ENCODE measurements around the gene RDH12.

DNA sequence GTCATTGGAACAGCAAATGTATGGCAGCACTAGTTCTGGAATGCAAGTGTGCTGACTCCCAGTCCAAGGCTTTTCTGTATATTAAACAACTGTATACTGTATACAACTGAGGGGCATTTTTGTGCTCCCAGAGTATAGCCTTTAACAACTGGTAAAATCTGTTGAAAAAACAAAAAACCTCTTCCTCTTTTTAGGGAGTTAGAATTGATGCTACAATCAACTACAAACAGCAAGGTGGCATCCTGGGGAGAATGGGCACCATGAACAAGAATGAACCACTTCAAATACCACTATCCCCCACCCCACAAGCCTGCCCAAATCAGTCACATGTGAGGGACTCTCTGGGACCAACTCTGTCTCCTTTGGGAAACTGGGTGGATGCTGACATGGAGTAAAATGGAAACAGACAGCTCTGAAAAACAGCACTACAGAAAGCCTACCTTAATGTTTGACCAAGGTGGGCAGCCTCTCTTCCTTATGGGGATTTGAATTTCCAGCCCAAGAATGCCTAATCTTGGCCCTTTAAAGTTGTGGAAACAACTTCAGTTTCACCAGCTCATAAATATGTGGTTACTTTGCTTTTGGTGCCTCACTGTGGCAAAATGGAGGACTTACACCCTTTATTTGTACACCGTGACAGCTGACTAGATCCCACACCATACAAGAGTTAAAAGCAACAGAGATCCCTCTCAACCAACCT, 34.8 kb upstream of the RDH12 start:
- TF ChIP-seq, protein P1, sequence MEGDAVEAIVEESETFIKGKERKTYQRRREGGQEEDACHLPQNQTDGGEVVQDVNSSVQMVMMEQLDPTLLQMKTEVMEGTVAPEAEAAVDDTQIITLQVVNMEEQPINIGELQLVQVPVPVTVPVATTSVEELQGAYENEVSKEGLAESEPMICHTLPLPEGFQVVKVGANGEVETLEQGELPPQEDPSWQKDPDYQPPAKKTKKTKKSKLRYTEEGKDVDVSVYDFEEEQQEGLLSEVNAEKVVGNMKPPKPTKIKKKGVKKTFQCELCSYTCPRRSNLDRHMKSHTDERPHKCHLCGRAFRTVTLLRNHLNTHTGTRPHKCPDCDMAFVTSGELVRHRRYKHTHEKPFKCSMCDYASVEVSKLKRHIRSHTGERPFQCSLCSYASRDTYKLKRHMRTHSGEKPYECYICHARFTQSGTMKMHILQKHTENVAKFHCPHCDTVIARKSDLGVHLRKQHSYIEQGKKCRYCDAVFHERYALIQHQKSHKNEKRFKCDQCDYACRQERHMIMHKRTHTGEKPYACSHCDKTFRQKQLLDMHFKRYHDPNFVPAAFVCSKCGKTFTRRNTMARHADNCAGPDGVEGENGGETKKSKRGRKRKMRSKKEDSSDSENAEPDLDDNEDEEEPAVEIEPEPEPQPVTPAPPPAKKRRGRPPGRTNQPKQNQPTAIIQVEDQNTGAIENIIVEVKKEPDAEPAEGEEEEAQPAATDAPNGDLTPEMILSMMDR (IDR thresholded peaks at IDR 0.05), result peak; percentile 67
- TF ChIP-seq EZH2phosphoT487 (IDR thresholded peaks at IDR 0.05) (no peak), EZH2 (IDR thresholded peaks at IDR 0.05) (no peak)

Data from neural progenitor cell (in vitro differentiated cells).